Measurements from ENCODE around the gene RNF213.

The RNF213 gene

GRCh38 chr17:80446645-80447405, 186.2 kb downstream of the RNF213 start:
- Histone ChIP-seq H3K9ac (ENCODE audit: insufficient read length, low read depth) (no peak overlapping the region), H3K27me3 (ENCODE audit: insufficient read depth, insufficient read length) (peaks cover 29% of the 10 kb centered on the region), H3K36me3 (ENCODE audit: insufficient read depth, insufficient read length, low read length) (no peaks in the 10 kb centered on the region), H3K4me1 (ENCODE audit: insufficient read depth, insufficient read length) (peaks cover 18% of the 10 kb centered on the region), H3K4me3 (ENCODE audit: insufficient read length, low read depth) (no peak overlapping the region), H3K9me3 (ENCODE audit: insufficient read depth, low read length) (no peaks in the 10 kb centered on the region)
- DNase-seq (ENCODE audit: low read depth, low spot score): no peak
- TF ChIP-seq YY1 (IDR thresholded peaks at IDR 0.05; ENCODE audit: insufficient read depth, insufficient read length) (no peak), SUZ12 (IDR thresholded peaks at IDR 0.05; ENCODE audit: extremely low read depth, insufficient read depth, insufficient read length) (no peak), ZNF274 (IDR thresholded peaks at IDR 0.05; ENCODE audit: low read depth, low read length) (no peak)

GRCh38 chr17:80447790-80448189, 187.1 kb downstream of the RNF213 start:
- H3K4me3 ChIP-seq (ENCODE audit: insufficient read length, low read depth): no peak overlapping the region

More at GRCh38 chr17:80447790-80448189, 187.1 kb downstream of the RNF213 start:
- H3K9me3 ChIP-seq (ENCODE audit: insufficient read depth, low read length): no peaks in the 10 kb centered on the region
- no peaks in the 10 kb centered on the region for H3K36me3 ChIP-seq (ENCODE audit: insufficient read depth, insufficient read length, low read length)
- DNase-seq (ENCODE audit: low read depth, low spot score): no peak
- TF ChIP-seq YY1 (IDR thresholded peaks at IDR 0.05; ENCODE audit: insufficient read depth, insufficient read length): no peak
- H3K9ac ChIP-seq (ENCODE audit: insufficient read length, low read depth): no peak overlapping the region
- peaks cover 20% of the 10 kb centered on the region for H3K27me3 ChIP-seq (ENCODE audit: insufficient read depth, insufficient read length)
- peaks cover 18% of the 10 kb centered on the region for H3K4me1 ChIP-seq (ENCODE audit: insufficient read depth, insufficient read length)
